Measurements from ENCODE around the gene GBP1.

DNA sequence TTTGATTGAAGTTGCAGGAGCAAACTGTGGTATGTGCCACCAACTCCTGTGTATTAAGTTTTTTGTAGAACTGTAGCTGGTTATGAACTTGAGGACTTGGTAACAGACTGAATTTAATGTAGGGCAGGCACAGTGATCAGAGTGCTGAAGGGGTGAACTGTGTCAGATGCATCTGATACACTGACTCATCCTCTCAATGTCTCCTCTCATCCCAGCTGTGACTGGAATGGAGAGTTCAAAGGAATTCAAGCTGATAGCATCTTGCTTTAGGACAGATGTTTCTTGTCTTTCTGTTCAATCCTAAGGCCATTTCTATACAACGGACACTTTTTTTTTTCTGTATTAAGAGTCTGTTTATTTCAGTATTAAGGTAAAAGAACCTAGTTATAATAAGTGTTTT, 25.0 kb upstream of the GBP1 start:
- TF ChIP-seq CTCF (conservative IDR thresholded peaks at IDR 0.05; ENCODE audit: low read length) (no peak), EZH2phosphoT487 (IDR thresholded peaks at IDR 0.05; ENCODE audit: borderline replicate concordance, low read depth, low read length) (no peak)

Measured in OCI-LY7 (cell line).